Measurements from ENCODE around the gene RIN1.
A peak's percentile ranks its signal among the peaks of the same experiment; 100 is the strongest.
"Not testable (repeated sequence)": the region's sequence is repeated elsewhere in the genome, so short reads cannot be mapped to it uniquely, and the experiment has no call there.

RIN1 gene

GRCh38 chr11:66333220-66333877, 2.9 kb downstream of the RIN1 start:
- no peak for DNase-seq

DNA sequence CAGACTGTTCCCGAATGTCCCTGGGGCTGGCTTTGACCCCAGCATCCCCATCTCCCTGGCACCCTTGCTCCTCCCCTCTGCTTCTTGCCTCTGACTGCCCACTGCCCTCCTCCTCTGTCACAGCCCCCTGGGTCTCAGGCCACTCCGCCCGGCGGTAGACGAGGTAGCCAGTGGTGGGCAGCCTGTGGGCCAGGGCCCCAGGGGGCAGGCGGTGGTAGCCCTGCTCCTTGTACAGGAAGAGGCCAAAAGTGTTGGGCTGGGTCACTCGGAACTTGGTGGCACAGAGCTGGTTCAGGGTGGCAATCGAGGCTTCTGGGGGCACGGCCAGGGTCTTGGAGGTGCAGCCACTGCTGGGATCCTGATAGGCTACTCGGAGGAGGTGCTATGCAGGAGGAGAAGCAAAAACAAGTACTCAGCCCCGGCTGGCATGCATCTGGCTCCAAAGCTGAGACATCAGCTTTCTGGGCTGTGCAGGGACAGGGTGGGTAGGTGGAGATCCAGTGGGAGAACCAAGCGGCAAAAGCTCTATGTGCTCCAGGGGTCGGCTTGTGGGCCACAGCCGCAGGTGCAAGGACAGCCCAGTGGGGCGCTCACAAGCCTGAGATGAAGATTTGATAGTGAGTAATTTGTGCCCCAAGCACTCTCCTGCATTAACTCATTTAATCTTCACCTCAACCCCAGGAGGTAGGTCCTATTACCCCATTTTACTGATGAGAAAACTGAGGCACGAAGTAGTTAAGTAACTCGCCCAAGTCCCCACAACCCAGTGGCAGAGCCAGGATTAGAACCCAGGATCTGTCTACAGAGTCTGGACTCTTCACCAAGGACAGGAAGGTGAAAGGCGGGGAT, 3.6 kb downstream of the RIN1 start:
- no peak for DNase-seq

- no peak for DNase-seq
Observed at GRCh38 chr11:66331542-66332370, 4.5 kb downstream of the RIN1 start.

DNA sequence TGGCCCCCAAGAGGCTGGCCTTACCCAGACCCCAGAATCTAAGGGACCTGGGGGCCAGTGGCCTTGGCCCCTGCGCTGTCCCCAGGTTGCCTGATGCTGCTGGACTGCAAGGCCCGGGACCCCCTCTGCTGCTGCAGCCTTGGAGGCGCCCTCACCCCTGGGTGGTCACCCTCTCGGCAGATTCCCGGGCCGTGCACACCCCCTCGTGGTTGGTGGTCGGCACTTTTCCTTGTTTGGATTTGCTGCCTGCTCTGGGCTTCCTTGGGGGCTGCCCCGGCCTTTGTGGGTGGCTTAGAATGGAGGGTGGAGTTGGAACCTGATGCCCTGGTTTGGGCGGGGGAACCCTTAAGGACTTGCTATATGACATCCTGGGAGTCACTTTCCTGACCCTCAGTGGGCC, 5.3 kb downstream of the RIN1 start:
- no peak for DNase-seq

DNA sequence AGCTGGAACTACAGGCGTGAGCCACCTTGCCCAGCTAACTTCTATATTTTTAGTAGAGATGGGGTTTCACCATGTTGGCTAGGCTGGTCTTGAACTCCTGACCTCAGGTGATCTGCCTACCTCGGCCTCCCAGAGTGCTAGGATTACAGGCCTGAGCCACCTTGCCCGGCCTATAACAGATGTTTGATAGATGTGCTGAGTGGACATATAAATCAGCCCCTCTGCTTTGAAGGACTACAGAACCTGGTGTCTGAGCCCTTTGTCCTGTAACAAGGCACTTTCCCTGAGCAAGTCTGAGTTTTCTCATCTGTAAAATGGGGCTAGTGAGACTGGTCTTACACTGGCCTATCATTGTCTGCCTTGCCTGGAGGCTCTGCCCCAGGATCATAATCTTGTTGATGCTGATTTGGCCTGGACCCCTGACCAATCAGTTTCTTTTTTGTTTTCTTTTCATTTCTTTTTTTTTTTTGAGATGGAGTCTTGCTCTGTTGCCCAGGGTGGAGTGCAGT, 7.0 kb downstream of the RIN1 start:
- no peak for DNase-seq

GRCh38 chr11:66328302-66329144, 7.7 kb downstream of the RIN1 start:
- DNase-seq: peak; percentile 30

- DNase-seq: no peak
Observed at GRCh38 chr11:66328031-66328301, 8.3 kb downstream of the RIN1 start.

GRCh38 chr11:66327171-66328030, 8.8 kb downstream of the RIN1 start:
- peak; percentile 17 for DNase-seq

GRCh38 chr11:66326261-66327111, 9.7 kb downstream of the RIN1 start:
- no peak for DNase-seq

DNA sequence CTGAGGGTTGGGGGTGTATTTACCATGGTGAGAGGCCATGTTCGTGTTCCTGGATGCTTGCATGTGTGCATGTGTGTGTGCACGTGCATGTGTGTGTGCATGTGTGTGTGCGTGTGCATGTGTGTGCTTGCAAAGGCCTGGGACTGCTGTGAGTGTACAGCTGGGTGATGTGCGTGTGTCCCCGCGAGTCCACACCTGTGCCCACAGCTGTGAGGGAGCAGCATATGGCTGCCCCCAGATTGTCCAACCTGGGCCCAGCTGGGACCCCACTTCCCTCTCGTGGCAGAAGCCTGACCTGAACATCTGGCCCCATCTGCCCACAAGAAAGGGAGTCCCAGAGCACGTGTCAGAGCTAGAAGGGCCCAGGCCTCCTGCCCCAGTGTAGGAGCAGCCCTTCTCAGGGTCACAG, 11.0 kb downstream of the RIN1 start:
- no peak for DNase-seq

GRCh38 chr11:66324664-66325063, 11.6 kb downstream of the RIN1 start:
- DNase-seq: no peak

GRCh38 chr11:66323684-66324083, 12.6 kb downstream of the RIN1 start:
- no peak for DNase-seq

GRCh38 chr11:66322732-66323427, 13.4 kb downstream of the RIN1 start:
- peak; percentile 23 for DNase-seq

DNA sequence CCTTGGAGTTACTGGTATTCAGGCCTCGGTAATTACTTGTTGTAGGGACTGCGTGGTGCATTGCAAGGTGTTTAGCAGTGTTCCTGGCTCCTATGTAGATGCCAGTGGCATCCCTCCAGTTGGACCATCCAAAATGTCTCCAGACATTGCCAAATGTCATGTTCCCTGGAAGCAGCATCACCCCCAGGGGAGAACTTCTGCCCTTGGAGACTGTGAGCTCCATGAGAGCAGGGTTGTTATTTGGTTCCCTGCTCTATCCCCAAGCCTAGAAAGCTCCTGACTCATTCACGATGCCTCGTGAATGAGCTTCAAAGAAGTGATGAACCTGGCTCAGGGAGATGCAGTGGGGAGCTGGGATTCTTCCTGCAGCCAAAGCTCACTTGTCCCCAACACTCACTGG, 14.6 kb downstream of the RIN1 start:
- DNase-seq: no peak

DNA sequence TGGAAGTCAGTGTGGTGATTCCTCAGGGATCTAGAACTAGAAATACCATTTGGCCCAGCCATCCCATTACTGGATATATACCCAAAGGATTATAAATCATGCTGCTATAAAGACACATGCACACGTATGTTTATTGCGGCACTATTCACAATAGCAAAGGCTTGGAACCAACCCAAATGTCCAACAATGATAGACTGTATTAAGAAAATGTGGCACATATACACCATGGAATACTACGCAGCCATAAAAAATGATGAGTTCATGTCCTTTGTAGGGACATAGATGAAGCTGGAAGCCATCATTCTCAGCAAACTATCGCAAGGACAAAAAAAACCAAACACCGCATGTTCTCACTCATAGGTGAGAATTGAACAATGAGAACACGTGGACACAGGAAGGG, 15.5 kb downstream of the RIN1 start:
- not testable (repeated sequence) for DNase-seq

GRCh38 chr11:66320289-66320688, 15.9 kb downstream of the RIN1 start:
- DNase-seq: not testable (repeated sequence)

- no peak for DNase-seq
Observed at GRCh38 chr11:66318600-66318970, 17.6 kb downstream of the RIN1 start.

- DNase-seq: peak; percentile 20
Observed at GRCh38 chr11:66317723-66318599, 18.3 kb downstream of the RIN1 start.

- DNase-seq: no peak
Observed at GRCh38 chr11:66317322-66317722, 18.9 kb downstream of the RIN1 start.

Measured in GOT3 (cell line).